HepG2 (cell line): Measurements from ENCODE around the gene NOPCHAP1. TPM values are rescaled to one million over a fixed set of nuclear protein-coding genes. Genes with fewer than 3 reads are reported as not detected.

ENCODE experiments used
- ATAC-seq: fragments of 200-7000 bp; cut with Tn5 transposase; 3 replicates; pipeline ENCODE4 v1.9.1; 2020; ENCODE audit warnings: mild to moderate bottlenecking, moderate library complexity
- BruUV-seq: library from RNA; stranded (reverse); fragments of 400-500 nt; replicated peaks from 2 replicates; lab custom pipeline; 2021; lab: Mats Ljungman, UMichigan
- CTCF ChIA-PET: fragments of 300-600 bp; formaldehyde crosslinking; extraction: SDS; loops from one replicate; lab custom pipeline; 2021; ENCODE audit warnings: low total read pairs, inconsistent platforms, low intra/inter-chr PET ratio; lab: Yijun Ruan, JAX
- POLR2A ChIA-PET: fragments of 350-600 bp; sonication (Branson Sonifier 250); formaldehyde crosslinking; loops from one replicate; lab custom pipeline; 2020; ENCODE audit warnings: antibody characterized with exemption, inconsistent platforms; lab: Yijun Ruan, JAX
- DNase-seq: peaks from one replicate; pipeline ENCODE4 v3.0.0-alpha.2; 2015; ENCODE audit warnings: low spot score
- FAIRE-seq: peaks from 3 replicates; lab custom pipeline; 2011; peaks lifted over from hg19 to GRCh38; lab: Jason Lieb, UNC
- H2AFZ ChIP-seq: one replicate; pipeline ENCODE4 v1.6.1; 2011; ENCODE audit warnings: low read length, inconsistent platforms
- H3K27ac ChIP-seq: fragments of 300-600 bp; 3 replicates; pipeline ENCODE4 v1.8.0; 2011; ENCODE audit warnings: mixed run types, mild to moderate bottlenecking, mixed read lengths, low read length, inconsistent platforms; ENCODE audit not compliant: insufficient read depth; ENCODE audit errors: extremely low read length
- H3K27me3 ChIP-seq, 2 experiments: fragments of 200-600 bp in 1 of 2; 2 replicates in 1 of 2; 3 replicates in 1 of 2; pipeline versions ENCODE4 v1.6.0 to v1.8.0; 2011; ENCODE audit warnings: low read length in 2 of 2, mild to moderate bottlenecking in 2 of 2, moderate library complexity in 2 of 2, inconsistent platforms in 1 of 2; ENCODE audit not compliant: insufficient read depth in 2 of 2, control insufficient read depth in 1 of 2
- H3K36me3 ChIP-seq, 2 experiments: fragments of 200-600 bp in 1 of 2; replicated peaks in 1 of 2; 2 replicates in 1 of 2; 3 replicates in 1 of 2; pipeline versions ENCODE4 v1.5.1 to v1.8.0; 2011; ENCODE audit warnings: low read length in 2 of 2, inconsistent platforms in 1 of 2; ENCODE audit not compliant: insufficient read depth in 2 of 2, control insufficient read depth in 1 of 2
- H3K4me1 ChIP-seq: 2 replicates; pipeline ENCODE4 v1.5.1; 2012; ENCODE audit warnings: low read length, inconsistent platforms; ENCODE audit not compliant: insufficient read depth
- H3K4me2 ChIP-seq: 2 replicates; pipeline ENCODE4 v1.6.0; 2011; ENCODE audit warnings: low read depth, low read length, inconsistent platforms
- H3K4me3 ChIP-seq, 3 experiments: fragments of 200-600 bp in 1 of 3; sonication (generic), shearing (Covaris generic) in 1 of 3; replicated peaks in 1 of 3; 2 replicates each; pipeline ENCODE4 v1.5.1; 2011 to 2016; ENCODE audit warnings: low read length in 3 of 3, inconsistent platforms in 2 of 3, low read depth in 2 of 3, mild to moderate bottlenecking in 2 of 3, control low read depth in 1 of 3, mixed read lengths in 1 of 3; ENCODE audit not compliant: insufficient read depth in 1 of 3
- H3K79me2 ChIP-seq: one replicate; pipeline ENCODE4 v1.6.1; 2011; ENCODE audit warnings: low read length, inconsistent platforms; ENCODE audit not compliant: insufficient read depth
- H3K9ac ChIP-seq: 2 replicates; pipeline ENCODE4 v1.6.0; 2011; ENCODE audit warnings: mild to moderate bottlenecking, low read depth, low read length, inconsistent platforms; ENCODE audit not compliant: insufficient read depth
- H3K9me3 ChIP-seq: 2 replicates; pipeline ENCODE4 v1.5.1; 2012; ENCODE audit warnings: mild to moderate bottlenecking, low read length
- H4K20me1 ChIP-seq: 2 replicates; pipeline ENCODE4 v1.6.0; 2011; ENCODE audit warnings: inconsistent platforms, mild to moderate bottlenecking, low read length, moderate library complexity; ENCODE audit not compliant: insufficient read depth
- NR3C1 ChIP-seq: sonication (generic); formaldehyde crosslinking; IDR thresholded peaks from 2 replicates; pipeline ENCODE4 v1.4.0; 2020; ENCODE audit warnings: missing genetic modification reagents
- PCBP2 ChIP-seq: fragments of 200-400 bp; formaldehyde crosslinking; optimal IDR thresholded peaks from 2 replicates; pipeline ENCODE3; 2018; ENCODE audit warnings: low read length, low read depth; ENCODE audit not compliant: poor library complexity, severe bottlenecking
- RXRA ChIP-seq: sonication (generic); formaldehyde crosslinking; IDR thresholded peaks from 2 replicates; pipeline ENCODE4 v1.5.1; 2020; ENCODE audit warnings: missing genetic modification reagents
- SKI ChIP-seq: fragments of 450-650 bp; IDR thresholded peaks from one replicate; pipeline ENCODE4 v1.6.1; 2018; ENCODE audit warnings: mild to moderate bottlenecking; ENCODE audit not compliant: partially characterized antibody
- TAF15 ChIP-seq: fragments of 200-400 bp; formaldehyde crosslinking; IDR thresholded peaks from one replicate; pipeline ENCODE4 v1.6.1; 2018; ENCODE audit warnings: mild to moderate bottlenecking, low read depth, low read length; ENCODE audit not compliant: poor library complexity, severe bottlenecking
- THYN1 ChIP-seq: sonication (generic); formaldehyde crosslinking; IDR thresholded peaks from 2 replicates; pipeline ENCODE4 v1.8.1; 2023; ENCODE audit warnings: low read depth, mild to moderate bottlenecking, moderate library complexity, missing genetic modification reagents, borderline replicate concordance
- YEATS4 ChIP-seq: sonication (generic); formaldehyde crosslinking; IDR thresholded peaks from 2 replicates; pipeline ENCODE4 v1.4.0; 2020; ENCODE audit warnings: missing genetic modification reagents, borderline replicate concordance
- ZBTB42 ChIP-seq: sonication (generic); formaldehyde crosslinking; IDR thresholded peaks from 2 replicates; pipeline ENCODE4 v1.5.0; 2020; ENCODE audit warnings: mild to moderate bottlenecking, missing genetic modification reagents
- ZC3H4 ChIP-seq: sonication (generic); formaldehyde crosslinking; IDR thresholded peaks from 2 replicates; pipeline ENCODE4 v1.4.0; 2020; ENCODE audit warnings: missing genetic modification reagents, borderline replicate concordance
- WGBS: methylation state at CpG from one replicate; pipeline ENCODE4 v1.1.6; 2017; ENCODE audit warnings: low lambda C conversion rate; 5-methylcytosine and 5-hydroxymethylcytosine counted together
- in situ Hi-C: cut with HindIII; loops from 2 replicates; pipeline ENCODE4 v1.10.0; 2017; ENCODE audit warnings: low pct_unique_long_range_greater_than_20kb; ENCODE audit not compliant: extremely low pct_ligation_motif_present
- intact Hi-C: fragments of 100-400 bp; cut with micrococcal nuclease; formaldehyde crosslinking; loops from one replicate; pipeline ENCODE4 v1.10.0; 2022; ENCODE audit not compliant: unreplicated experiment
- polyA plus RNA-seq, 8 experiments: library from polyadenylated mRNA; depleted of rRNA in 3 of 8; stranded (reverse) in 7 of 8; unstranded in 1 of 8; fragments of >200 nt; fragmentation: Illumina TruSeq in 4 of 8; extraction: Trizol in 4 of 8; gene quantifications; 2 replicates each; pipeline versions ENCODE4 v1.2.1 to v1.2.3, GENCODE V29; 2011 to 2016; ENCODE audit warnings: low read depth in 4 of 8, missing spikeins in 1 of 8, mixed read lengths in 1 of 8; ENCODE audit not compliant: insufficient read depth in 1 of 8
- total RNA-seq, 5 experiments: library from RNA; depleted of rRNA; stranded (reverse); fragments of >200 nt; fragmentation: Illumina TruSeq; extraction: Trizol; gene quantifications; 2 replicates each; pipeline ENCODE4 v1.2.3, GENCODE V29; 2016; ENCODE audit warnings: low read depth in 1 of 5
- TF ChIP-seq, protein P1 (sequence below): sonication (generic); formaldehyde crosslinking; IDR thresholded peaks from 2 replicates; pipeline ENCODE4 v1.4.0; 2020; ENCODE audit warnings: missing genetic modification reagents
- TF ChIP-seq, protein P2 (sequence below): sonication (generic); formaldehyde crosslinking; IDR thresholded peaks from 2 replicates; pipeline ENCODE4 v1.5.1; 2020; ENCODE audit warnings: missing genetic modification reagents, mild to moderate bottlenecking, borderline replicate concordance
- TF ChIP-seq, protein P3 (sequence below): sonication (generic); formaldehyde crosslinking; IDR thresholded peaks from 2 replicates; pipeline ENCODE4 v1.5.0; 2020; ENCODE audit warnings: missing genetic modification reagents
- TF ChIP-seq, protein P4 (sequence below): IDR thresholded peaks from 2 replicates; pipeline ENCODE4 v1.6.1; 2016; ENCODE audit warnings: missing genetic modification reagents, missing compliant biosample characterization
- TF ChIP-seq, protein P5 (sequence below): sonication (generic); formaldehyde crosslinking; IDR thresholded peaks from 2 replicates; pipeline ENCODE4 v1.5.0; 2020; ENCODE audit warnings: mild to moderate bottlenecking, missing genetic modification reagents

Gene NOPCHAP1
- total and polyA plus RNA-seq, 2 of the 13 experiments (the other 11 are each of a cell fraction or from before 2014, with no cell fraction given) = 5.7 to 38.1 TPM

DNA sequence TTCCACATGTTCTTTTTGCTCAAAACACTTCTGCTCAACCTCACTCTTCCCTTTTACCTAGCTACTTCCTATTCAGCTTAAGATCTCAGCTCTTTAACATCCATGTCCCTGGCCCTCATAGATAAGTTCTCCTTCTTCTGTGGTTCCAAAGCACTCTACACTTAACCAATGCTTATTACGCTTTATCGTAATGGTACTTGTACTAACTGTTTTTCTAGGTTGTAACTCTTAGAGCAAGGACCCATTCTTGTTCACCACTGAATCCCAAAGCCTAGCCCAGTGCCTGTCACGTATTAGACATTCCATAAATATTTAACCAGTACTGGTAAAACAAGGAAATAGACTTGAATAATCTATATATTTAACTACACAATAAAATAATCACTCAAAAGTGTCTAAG lies 33.3 kb upstream of the NOPCHAP1 start:
- H2AFZ ChIP-seq = no peak overlapping the region
- H3K9ac ChIP-seq = no peak overlapping the region
- H3K36me3 ChIP-seq = no peaks in the 10 kb centered on the region
- ATAC-seq (no peak), DNase-seq (no peak), FAIRE-seq (no peak)
- no peaks in the 10 kb centered on the region for H4K20me1 ChIP-seq
- no peak overlapping the region for H3K4me2 ChIP-seq
- in situ Hi-C loops (no loop called here), intact Hi-C loops (no loop called here)
- no peaks in the 10 kb centered on the region for H3K27me3 ChIP-seq
- no peak overlapping the region for H3K27ac ChIP-seq
- ChIA-PET CTCF (no interaction called here), POLR2A (no interaction called here)
- 89% methylated on average over 3 of the region's 3 CpGs for WGBS
- H3K4me1 ChIP-seq = peaks cover 26% of the 10 kb centered on the region
- H3K4me3 ChIP-seq = no peak overlapping the region
- no TSS peak for BruUV-seq
- no peaks in the 10 kb centered on the region for H3K79me2 ChIP-seq
- no peaks in the 10 kb centered on the region for H3K9me3 ChIP-seq
- no peak for TF ChIP-seq NR3C1
- TF ChIP-seq THYN1 (CRISPR knock-in tag) = no peak
- TF ChIP-seq, protein P1, sequence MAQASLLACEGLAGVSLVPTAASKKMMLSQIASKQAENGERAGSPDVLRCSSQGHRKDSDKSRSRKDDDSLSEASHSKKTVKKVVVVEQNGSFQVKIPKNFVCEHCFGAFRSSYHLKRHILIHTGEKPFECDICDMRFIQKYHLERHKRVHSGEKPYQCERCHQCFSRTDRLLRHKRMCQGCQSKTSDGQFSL = no peak
- TF ChIP-seq SKI = no peak
- TF ChIP-seq ZC3H4 (CRISPR knock-in tag) = no peak
- TF ChIP-seq ZBTB42 = no peak
- TF ChIP-seq PCBP2 = no peak
- no peak for TF ChIP-seq YEATS4

DNA sequence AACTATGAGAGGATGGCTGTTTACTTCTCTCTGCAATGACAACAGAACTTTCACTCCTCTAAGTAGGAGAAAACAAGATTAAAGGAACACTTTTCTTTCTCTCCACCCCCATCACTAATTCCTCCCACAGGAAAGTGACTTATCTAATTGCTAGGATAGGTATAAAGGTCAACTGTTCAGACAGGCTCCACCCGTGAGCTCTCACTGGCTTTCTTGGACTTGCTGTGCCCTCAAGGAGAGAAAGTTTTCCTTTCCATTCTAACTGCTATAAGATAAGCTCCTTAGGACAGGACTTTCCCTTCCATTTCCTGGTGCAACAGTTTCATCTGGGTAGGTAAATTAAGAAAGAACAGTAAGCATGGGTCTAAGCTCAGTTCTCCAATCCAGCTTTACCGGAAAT lies 32.8 kb upstream of the NOPCHAP1 start:
- no TSS peak for BruUV-seq
- Histone ChIP-seq H3K36me3 (no peaks in the 10 kb centered on the region), H3K4me2 (no peak overlapping the region), H3K9me3 (no peaks in the 10 kb centered on the region), H2AFZ (no peak overlapping the region), H3K9ac (no peak overlapping the region), H4K20me1 (no peaks in the 10 kb centered on the region), H3K27ac (no peak overlapping the region), H3K27me3 (no peaks in the 10 kb centered on the region), H3K4me3 (no peak overlapping the region), H3K4me1 (peaks cover 26% of the 10 kb centered on the region), H3K79me2 (no peaks in the 10 kb centered on the region)
- in situ Hi-C loops = no loop called here
- no peak for DNase-seq
- no peak for ATAC-seq
- WGBS = 64% methylated on average over 2 of the region's 2 CpGs
- ChIA-PET POLR2A (no interaction called here), CTCF (no interaction called here)
- intact Hi-C loops = no loop called here
- FAIRE-seq = no peak
- TF ChIP-seq TAF15 = no peak
- TF ChIP-seq, protein P2, sequence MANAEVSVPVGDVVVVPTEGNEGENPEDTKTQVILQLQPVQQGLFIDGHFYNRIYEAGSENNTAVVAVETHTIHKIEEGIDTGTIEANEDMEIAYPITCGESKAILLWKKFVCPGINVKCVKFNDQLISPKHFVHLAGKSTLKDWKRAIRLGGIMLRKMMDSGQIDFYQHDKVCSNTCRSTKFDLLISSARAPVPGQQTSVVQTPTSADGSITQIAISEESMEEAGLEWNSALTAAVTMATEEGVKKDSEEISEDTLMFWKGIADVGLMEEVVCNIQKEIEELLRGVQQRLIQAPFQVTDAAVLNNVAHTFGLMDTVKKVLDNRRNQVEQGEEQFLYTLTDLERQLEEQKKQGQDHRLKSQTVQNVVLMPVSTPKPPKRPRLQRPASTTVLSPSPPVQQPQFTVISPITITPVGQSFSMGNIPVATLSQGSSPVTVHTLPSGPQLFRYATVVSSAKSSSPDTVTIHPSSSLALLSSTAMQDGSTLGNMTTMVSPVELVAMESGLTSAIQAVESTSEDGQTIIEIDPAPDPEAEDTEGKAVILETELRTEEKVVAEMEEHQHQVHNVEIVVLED = no peak
- TF ChIP-seq, protein P3, sequence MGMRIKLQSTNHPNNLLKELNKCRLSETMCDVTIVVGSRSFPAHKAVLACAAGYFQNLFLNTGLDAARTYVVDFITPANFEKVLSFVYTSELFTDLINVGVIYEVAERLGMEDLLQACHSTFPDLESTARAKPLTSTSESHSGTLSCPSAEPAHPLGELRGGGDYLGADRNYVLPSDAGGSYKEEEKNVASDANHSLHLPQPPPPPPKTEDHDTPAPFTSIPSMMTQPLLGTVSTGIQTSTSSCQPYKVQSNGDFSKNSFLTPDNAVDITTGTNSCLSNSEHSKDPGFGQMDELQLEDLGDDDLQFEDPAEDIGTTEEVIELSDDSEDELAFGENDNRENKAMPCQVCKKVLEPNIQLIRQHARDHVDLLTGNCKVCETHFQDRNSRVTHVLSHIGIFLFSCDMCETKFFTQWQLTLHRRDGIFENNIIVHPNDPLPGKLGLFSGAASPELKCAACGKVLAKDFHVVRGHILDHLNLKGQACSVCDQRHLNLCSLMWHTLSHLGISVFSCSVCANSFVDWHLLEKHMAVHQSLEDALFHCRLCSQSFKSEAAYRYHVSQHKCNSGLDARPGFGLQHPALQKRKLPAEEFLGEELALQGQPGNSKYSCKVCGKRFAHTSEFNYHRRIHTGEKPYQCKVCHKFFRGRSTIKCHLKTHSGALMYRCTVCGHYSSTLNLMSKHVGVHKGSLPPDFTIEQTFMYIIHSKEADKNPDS (CRISPR knock-in tag) = no peak
- TF ChIP-seq, protein P4, sequence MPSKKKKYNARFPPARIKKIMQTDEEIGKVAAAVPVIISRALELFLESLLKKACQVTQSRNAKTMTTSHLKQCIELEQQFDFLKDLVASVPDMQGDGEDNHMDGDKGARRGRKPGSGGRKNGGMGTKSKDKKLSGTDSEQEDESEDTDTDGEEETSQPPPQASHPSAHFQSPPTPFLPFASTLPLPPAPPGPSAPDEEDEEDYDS (CRISPR knock-in tag) = no peak
- TF ChIP-seq, protein P5, sequence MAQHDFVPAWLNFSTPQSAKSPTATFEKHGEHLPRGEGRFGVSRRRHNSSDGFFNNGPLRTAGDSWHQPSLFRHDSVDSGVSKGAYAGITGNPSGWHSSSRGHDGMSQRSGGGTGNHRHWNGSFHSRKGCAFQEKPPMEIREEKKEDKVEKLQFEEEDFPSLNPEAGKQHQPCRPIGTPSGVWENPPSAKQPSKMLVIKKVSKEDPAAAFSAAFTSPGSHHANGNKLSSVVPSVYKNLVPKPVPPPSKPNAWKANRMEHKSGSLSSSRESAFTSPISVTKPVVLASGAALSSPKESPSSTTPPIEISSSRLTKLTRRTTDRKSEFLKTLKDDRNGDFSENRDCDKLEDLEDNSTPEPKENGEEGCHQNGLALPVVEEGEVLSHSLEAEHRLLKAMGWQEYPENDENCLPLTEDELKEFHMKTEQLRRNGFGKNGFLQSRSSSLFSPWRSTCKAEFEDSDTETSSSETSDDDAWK = no peak
- TF ChIP-seq RXRA (CRISPR knock-in tag) = no peak
